Tibial nerve (tissue), 3 donors: ENCODE data around the gene TNIK.
"Not testable (repeated sequence)": the region's sequence is repeated elsewhere in the genome, so short reads cannot be mapped to it uniquely, and the experiment has no call there.

Experiments
- POLR2A ChIP-seq, 2 donors: fragments of 450-650 bp; IDR thresholded peaks; one replicate each; pipeline ENCODE4 v1.6.1; 2017; ENCODE audit warnings: antibody characterized with exemption in 2 of 2, mild to moderate bottlenecking in 2 of 2, moderate library complexity in 2 of 2
- TF ChIP-seq, protein P1 (sequence below), 5 experiments: fragments of 200-600 bp in 3 of 5; fragments of 450-650 bp in 2 of 5; sonication (generic) in 3 of 5; IDR thresholded peaks; one replicate each; pipeline ENCODE4 v1.5.1; 2016 to 2019; ENCODE audit warnings: antibody characterized with exemption in 5 of 5, mild to moderate bottlenecking in 3 of 5, moderate library complexity in 2 of 5

DNA sequence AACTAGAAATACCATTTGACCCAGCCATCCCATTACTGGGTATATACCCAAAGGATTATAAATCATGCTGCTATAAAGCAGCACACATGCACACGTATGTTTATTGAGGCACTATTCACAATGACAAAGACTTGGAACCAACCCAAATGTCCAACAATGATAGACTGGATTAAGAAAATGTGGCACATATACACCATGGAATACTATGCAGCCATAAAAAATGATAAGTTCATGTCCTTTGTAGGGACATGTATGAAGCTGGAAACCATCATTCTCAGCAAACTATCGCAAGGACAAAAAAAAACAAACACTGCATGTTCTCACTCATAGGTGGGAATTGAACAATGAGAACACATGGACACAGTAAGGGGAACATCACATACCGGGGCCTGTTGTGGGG is 340.8 kb downstream of the TNIK start:
- TF ChIP-seq, protein P1, sequence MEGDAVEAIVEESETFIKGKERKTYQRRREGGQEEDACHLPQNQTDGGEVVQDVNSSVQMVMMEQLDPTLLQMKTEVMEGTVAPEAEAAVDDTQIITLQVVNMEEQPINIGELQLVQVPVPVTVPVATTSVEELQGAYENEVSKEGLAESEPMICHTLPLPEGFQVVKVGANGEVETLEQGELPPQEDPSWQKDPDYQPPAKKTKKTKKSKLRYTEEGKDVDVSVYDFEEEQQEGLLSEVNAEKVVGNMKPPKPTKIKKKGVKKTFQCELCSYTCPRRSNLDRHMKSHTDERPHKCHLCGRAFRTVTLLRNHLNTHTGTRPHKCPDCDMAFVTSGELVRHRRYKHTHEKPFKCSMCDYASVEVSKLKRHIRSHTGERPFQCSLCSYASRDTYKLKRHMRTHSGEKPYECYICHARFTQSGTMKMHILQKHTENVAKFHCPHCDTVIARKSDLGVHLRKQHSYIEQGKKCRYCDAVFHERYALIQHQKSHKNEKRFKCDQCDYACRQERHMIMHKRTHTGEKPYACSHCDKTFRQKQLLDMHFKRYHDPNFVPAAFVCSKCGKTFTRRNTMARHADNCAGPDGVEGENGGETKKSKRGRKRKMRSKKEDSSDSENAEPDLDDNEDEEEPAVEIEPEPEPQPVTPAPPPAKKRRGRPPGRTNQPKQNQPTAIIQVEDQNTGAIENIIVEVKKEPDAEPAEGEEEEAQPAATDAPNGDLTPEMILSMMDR (IDR thresholded peaks at IDR 0.05), result not testable (repeated sequence)
- TF ChIP-seq POLR2A (IDR thresholded peaks at IDR 0.05), result not testable (repeated sequence)
